ENCODE data around the gene DCTN2. TPM values are rescaled to one million over a fixed set of nuclear protein-coding genes. Genes with fewer than 3 reads are reported as not detected.

The DCTN2 gene
- total RNA-seq, 2 experiments from 2014 or later, result 39.6 TPM

DNA sequence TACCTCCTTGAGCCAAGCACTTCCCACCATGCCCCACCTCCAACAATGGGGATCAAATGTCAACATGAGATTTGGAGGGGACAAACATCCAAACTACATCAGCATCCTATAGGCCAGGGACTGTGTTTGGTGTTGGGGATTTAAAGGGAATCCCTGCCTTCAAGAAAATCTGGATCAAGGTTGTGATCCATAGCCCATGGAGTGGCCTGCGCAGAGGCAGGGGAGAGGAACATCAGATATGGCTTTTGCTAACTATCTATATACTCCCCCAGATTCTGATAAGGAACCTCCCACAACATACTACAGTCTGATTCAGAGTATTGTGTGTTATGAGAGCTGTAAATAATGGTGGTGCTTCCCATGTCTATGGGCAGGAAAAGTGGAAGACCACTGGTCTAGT lies 7.9 kb upstream of the DCTN2 start:
- Mint-ChIP-seq H3K27me3 (peaks cover 4% of the 10 kb centered on the region), H3K9me3 (no peaks in the 10 kb centered on the region), H3K4me3 (no peak overlapping the region), H3K36me3 (ENCODE audit: low read depth) (no peaks in the 10 kb centered on the region), H3K4me1 (ENCODE audit: low read depth) (peaks cover 8% of the 10 kb centered on the region), H3K27ac (no peak overlapping the region)
- Histone ChIP-seq H3K4me1 (ENCODE audit: insufficient read depth, low read length) (peaks cover 8% of the 10 kb centered on the region), H3K27me3 (ENCODE audit: control insufficient read depth in 1 of 2, insufficient read depth in 2 of 2, low read length in 2 of 2) (peaks cover 0 to 2% of the 10 kb centered on the region in 2 experiments), H3K27ac (ENCODE audit: low read depth in 1 of 2, low read length in 2 of 2) (no peak overlapping the region), H3K4me3 (ENCODE audit: low read length) (no peak overlapping the region), H3K9me3 (ENCODE audit: control insufficient read depth in 1 of 2, insufficient read depth in 1 of 2, low read length in 2 of 2) (no peaks in the 10 kb centered on the region), H3K36me3 (ENCODE audit: insufficient read depth, low read length) (no peaks in the 10 kb centered on the region)
- ATAC-seq (ENCODE audit: poor library complexity) (no peak), DNase-seq (no peak)
- TF ChIP-seq, protein P1, sequence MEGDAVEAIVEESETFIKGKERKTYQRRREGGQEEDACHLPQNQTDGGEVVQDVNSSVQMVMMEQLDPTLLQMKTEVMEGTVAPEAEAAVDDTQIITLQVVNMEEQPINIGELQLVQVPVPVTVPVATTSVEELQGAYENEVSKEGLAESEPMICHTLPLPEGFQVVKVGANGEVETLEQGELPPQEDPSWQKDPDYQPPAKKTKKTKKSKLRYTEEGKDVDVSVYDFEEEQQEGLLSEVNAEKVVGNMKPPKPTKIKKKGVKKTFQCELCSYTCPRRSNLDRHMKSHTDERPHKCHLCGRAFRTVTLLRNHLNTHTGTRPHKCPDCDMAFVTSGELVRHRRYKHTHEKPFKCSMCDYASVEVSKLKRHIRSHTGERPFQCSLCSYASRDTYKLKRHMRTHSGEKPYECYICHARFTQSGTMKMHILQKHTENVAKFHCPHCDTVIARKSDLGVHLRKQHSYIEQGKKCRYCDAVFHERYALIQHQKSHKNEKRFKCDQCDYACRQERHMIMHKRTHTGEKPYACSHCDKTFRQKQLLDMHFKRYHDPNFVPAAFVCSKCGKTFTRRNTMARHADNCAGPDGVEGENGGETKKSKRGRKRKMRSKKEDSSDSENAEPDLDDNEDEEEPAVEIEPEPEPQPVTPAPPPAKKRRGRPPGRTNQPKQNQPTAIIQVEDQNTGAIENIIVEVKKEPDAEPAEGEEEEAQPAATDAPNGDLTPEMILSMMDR (IDR thresholded peaks at IDR 0.05), result no peak
- CTCF ChIA-PET, result no interaction called here
- intact Hi-C loops (cut with DNase I, micrococcal nuclease), result loop anchor here in 1 of 2 experiments (10.0 kb wide), 1 partner anchor 1010 kb away; no protein-coding TSS in a partner anchor
- POLR2A ChIA-PET, result no interaction called here

- no peaks in the 10 kb centered on the region for H3K9me3 Mint-ChIP-seq
- peaks cover 12% of the 10 kb centered on the region for H3K4me1 ChIP-seq (ENCODE audit: insufficient read depth, low read length)
- H3K27ac Mint-ChIP-seq, result no peak overlapping the region
- ChIA-PET CTCF (no interaction called here), POLR2A (no interaction called here)
- TF ChIP-seq, protein P1 (IDR thresholded peaks at IDR 0.05), result no peak
- ATAC-seq (ENCODE audit: poor library complexity), result no peak
- peaks cover 8% of the 10 kb centered on the region for H3K4me1 Mint-ChIP-seq (ENCODE audit: low read depth)
- peaks cover 4% of the 10 kb centered on the region for H3K27me3 Mint-ChIP-seq
- no peak for DNase-seq
- H3K4me3 Mint-ChIP-seq, result no peak overlapping the region
- H3K4me3 ChIP-seq (ENCODE audit: low read length), result no peak overlapping the region
- H3K27me3 ChIP-seq (ENCODE audit: control insufficient read depth in 1 of 2, insufficient read depth in 2 of 2, low read length in 2 of 2), result peaks cover 0 to 2% of the 10 kb centered on the region in 2 experiments
- no peaks in the 10 kb centered on the region for H3K9me3 ChIP-seq (ENCODE audit: control insufficient read depth in 1 of 2, insufficient read depth in 1 of 2, low read length in 2 of 2)
- H3K36me3 ChIP-seq (ENCODE audit: insufficient read depth, low read length), result no peaks in the 10 kb centered on the region
- no peak overlapping the region for H3K27ac ChIP-seq (ENCODE audit: low read depth in 1 of 2, low read length in 2 of 2)
- no peaks in the 10 kb centered on the region for H3K36me3 Mint-ChIP-seq (ENCODE audit: low read depth)
- intact Hi-C loops (cut with DNase I, micrococcal nuclease), result loop anchor here in 1 of 2 experiments (10.0 kb wide), 1 partner anchor 1010 kb away; no protein-coding TSS in a partner anchor
Observed at GRCh38 chr12:57554453-57554852, 7.5 kb upstream of the DCTN2 start.

DNA sequence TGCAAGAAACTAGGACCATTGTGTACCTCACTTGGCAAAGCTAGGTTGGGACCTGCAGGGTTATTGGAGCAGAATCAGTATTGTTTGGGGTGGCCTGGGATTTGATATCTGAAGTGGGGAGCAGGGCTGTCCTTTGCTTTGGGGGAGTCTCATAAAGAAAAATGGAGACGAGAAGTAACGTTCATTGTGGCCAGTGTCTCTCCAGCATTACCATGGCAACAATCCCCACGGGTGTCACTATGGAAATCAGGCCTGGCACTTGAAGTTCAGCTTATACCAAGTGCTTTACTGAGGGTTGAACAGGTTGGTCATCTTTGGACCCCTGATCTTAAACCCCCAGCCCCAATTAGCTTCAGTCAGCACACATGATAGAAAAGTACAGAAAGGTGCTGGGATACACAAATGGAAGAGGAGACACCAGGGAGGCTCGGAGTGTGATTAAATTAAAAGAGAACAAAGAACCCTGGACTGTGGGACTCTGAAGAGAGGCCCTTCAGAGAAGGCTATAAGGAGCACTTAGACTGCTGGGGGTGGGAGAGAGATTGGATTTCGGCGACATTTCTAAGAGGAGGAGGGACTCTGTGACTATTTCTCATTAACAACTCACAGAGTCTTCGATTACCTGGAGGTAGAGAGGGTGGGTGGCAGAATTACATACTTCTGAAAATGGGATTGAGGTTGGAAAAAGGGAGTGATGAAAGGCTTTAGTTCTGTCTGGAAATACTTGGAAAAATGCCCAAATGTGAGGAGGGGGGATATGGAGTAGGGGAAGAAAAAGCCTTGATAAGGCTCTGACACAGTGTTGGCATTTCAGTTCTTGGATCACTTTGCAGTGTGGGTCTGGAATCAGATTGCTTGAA lies 6.6 kb upstream of the DCTN2 start:
- peaks cover 4% of the 10 kb centered on the region for H3K27me3 Mint-ChIP-seq
- no peak overlapping the region for H3K27ac Mint-ChIP-seq

More for the DNA sequence above, 6.6 kb upstream of the DCTN2 start:
- Histone ChIP-seq H3K9me3 (ENCODE audit: control insufficient read depth in 1 of 2, insufficient read depth in 1 of 2, low read length in 2 of 2) (no peaks in the 10 kb centered on the region), H3K36me3 (ENCODE audit: insufficient read depth, low read length) (no peaks in the 10 kb centered on the region), H3K27ac (ENCODE audit: low read depth in 1 of 2, low read length in 2 of 2) (no peak overlapping the region), H3K4me3 (ENCODE audit: low read length) (no peak overlapping the region), H3K4me1 (ENCODE audit: insufficient read depth, low read length) (peaks cover 16% of the 10 kb centered on the region), H3K27me3 (ENCODE audit: control insufficient read depth in 1 of 2, insufficient read depth in 2 of 2, low read length in 2 of 2) (peaks cover 4 to 8% of the 10 kb centered on the region in 2 experiments)
- Mint-ChIP-seq H3K4me1 (ENCODE audit: low read depth) (peaks cover 8% of the 10 kb centered on the region), H3K9me3 (no peaks in the 10 kb centered on the region), H3K4me3 (no peak overlapping the region), H3K36me3 (ENCODE audit: low read depth) (no peaks in the 10 kb centered on the region)
- intact Hi-C loops (cut with DNase I, micrococcal nuclease), result loop anchor here in 1 of 2 experiments (10.0 kb wide), 1 partner anchor 1009 kb away; no protein-coding TSS in a partner anchor
- no peak for DNase-seq
- ChIA-PET CTCF (no interaction called here), POLR2A (no interaction called here)
- ATAC-seq (ENCODE audit: poor library complexity), result no peak
- TF ChIP-seq, protein P1 (IDR thresholded peaks at IDR 0.05), result no peak
